Limb (tissue), 2 donors: ENCODE measurements around the gene TNK2.
"Not testable (repeated sequence)": the region's sequence is repeated elsewhere in the genome, so short reads cannot be mapped to it uniquely, and the experiment has no call there.

Experiments used
- DNase-seq, 2 donors: peaks; one replicate each; pipeline ENCODE4 v3.0.0-alpha.2; 2016; ENCODE audit errors: extremely low spot score in 2 of 2

The TNK2 gene

DNA sequence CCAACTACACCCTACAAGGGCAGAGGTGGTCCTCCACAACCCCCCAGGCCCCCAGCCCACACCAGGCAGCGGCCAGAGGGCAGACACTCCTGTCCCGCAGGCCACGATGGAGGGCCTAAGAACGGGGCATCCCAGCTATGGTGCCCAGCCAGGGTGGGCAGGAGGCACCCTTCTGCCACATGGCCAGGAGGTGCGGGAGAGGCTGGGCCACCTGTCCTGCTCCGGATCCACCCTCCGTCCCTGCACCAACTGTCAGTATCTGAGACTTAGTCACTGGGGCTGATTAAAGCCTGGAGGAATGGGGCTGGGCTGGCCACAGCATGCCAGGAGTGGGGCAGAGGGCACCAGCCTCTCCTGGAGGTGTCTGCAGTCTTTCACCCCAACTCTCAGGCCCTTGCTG lies 37.9 kb downstream of the TNK2 start:
- no peak for DNase-seq

DNA sequence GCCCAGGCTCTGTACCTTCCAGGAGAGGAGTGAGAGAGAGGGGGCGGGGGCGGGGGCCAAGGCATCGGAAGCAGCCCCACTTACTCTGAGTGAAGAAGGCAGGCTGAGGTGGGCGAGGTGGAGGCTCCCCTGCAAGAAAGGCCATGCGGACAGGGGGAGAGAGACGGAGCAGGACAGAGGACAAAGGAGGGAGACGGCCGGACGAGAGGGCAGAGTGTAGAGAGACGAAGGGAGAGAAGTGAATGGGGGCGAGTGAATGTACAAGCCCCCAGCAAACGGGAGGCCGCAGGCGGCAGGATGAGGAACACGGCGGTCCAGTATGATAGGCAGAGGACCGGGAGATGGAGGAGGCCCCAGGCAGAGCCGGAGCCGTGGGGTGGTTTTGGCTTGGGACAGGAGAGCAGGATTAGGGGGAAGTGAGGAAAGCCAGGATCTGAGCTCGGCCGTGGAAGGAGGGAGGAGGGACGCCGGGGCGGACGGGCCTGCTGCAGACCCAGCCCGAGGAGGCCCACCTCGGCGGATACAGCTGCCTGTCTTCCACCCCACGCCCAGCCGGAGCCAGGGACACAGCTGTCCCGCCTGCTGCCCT lies 38.8 kb downstream of the TNK2 start:
- no peak for DNase-seq

- no peak for DNase-seq
These were observed 39.4 kb downstream of the TNK2 start for GRCh38 chr3:195868866-195869412.

DNA sequence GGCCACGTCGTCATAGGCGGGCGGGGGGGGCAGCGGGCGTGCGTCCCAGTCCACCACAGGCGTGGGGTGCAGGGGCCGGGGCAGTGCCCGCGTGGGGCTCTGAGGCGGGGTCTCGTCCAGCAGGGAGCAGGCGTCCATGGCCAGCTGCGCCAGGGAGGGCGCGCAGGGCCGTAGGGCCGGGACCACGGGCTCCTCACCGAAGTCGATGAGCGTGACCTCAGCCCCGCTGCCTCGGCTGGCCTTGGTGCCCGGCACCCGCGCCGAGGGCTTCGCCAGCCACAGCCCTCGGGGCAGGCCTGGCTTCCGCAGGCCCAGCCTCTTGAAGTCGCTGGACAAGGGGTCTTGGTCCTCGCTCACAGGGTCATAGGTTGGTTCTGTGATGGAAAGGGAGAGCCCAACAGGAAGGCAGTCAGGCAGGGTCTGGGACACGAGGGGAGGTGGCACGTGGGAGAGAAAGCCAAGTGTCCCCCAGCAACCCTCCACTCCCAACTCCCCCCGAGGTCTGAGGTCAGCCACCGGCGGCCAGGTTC lies 40.0 kb downstream of the TNK2 start:
- no peak for DNase-seq

DNA sequence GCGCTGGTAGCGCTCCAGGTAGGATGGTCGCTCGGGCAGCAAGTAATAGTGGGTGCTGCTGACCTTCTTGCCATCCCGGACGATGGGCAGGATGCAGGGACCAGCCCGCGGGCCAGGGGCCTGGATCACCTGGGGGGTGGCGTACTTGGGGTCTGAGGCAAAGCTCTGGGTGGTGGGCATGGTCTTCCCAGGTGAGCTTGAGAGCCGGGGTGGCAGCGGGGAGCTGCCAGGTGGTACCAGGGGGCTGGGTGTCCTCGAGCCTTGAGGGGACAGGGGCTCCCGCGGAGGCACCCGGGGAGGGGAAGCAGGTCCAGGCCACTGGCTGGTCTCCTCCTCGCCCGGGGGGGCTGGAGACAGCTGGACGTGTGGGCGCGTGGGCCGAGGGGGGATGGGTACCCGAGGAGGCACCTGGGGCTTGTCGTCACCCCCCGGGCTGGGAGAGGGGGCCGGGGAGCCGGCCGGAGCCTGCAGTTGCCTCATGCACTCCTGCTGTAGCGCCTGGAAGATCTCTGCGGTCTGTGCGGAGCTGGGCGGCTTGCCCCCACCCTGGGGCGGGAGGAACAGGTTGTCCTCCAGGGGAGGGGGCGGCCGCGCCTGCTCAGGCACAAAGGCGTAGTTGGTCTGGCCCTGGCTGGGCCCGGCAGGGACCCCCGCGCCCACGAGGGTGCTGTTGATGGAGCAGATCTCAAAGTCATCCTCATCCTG lies 40.6 kb downstream of the TNK2 start:
- DNase-seq: no peak

- DNase-seq: no peak
These were observed 41.5 kb downstream of the TNK2 start for GRCh38 chr3:195866686-195867511.

- DNase-seq: no peak
These were observed 42.6 kb downstream of the TNK2 start for GRCh38 chr3:195865752-195866151.

DNA sequence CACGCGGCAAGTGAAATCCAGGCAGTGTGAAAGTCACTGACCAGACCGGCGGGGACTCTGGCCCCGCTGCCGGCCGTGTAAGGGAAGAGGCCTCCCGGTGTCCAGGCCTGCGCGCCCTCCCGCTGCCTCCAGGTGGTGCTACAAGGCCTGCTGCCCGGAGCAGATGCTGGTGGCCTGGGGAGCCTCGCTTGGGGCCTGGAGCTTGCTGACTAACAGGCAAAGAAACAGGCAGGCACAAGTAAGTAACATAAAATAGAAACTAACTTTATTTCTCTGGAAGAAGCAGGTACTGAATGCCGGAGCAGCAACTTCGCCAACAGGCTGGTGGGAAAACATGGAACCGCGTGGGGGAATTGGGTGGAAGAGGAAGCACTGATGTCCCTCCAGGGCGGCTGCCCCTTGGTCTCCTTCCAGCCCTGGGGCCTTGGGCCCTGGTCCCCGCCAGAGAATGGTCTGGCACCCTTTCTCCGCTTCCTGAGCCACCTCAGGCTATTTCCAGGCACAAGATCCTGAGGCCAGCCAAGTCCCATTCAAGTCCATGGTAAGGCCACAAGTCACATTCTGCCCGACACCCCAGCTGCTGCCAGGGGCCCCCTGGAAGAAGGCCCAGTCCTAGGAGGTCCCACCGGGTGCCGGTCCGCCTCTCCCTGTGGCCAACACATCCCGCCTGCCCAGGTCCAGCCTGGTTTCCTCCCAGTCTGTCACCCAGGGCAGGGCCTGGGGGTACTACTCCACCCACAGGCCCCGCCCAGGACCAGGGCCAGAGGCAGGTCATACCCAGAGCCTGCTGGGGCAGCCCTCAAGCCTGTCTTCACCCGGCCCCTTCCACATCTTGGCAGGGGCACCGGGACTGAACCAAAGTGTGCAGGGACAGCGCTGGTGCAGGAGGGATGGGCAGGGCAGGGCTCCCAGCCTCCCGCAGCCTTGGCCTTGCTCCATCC lies 45.0 kb downstream of the TNK2 start:
- peak; percentile 77 to 86 for DNase-seq

- DNase-seq: not testable (repeated sequence)
These were observed 46.0 kb downstream of the TNK2 start for GRCh38 chr3:195862318-195862717.

GRCh38 chr3:195860456-195860855 lies 47.9 kb downstream of the TNK2 start:
- no peak for DNase-seq

GRCh38 chr3:195859846-195860411 lies 48.4 kb downstream of the TNK2 start:
- DNase-seq: no peak

GRCh38 chr3:195859061-195859845 lies 49.1 kb downstream of the TNK2 start:
- DNase-seq: peak; percentile 46 to 80

GRCh38 chr3:195856410-195857084 lies 51.8 kb downstream of the TNK2 start:
- DNase-seq: no peak

DNA sequence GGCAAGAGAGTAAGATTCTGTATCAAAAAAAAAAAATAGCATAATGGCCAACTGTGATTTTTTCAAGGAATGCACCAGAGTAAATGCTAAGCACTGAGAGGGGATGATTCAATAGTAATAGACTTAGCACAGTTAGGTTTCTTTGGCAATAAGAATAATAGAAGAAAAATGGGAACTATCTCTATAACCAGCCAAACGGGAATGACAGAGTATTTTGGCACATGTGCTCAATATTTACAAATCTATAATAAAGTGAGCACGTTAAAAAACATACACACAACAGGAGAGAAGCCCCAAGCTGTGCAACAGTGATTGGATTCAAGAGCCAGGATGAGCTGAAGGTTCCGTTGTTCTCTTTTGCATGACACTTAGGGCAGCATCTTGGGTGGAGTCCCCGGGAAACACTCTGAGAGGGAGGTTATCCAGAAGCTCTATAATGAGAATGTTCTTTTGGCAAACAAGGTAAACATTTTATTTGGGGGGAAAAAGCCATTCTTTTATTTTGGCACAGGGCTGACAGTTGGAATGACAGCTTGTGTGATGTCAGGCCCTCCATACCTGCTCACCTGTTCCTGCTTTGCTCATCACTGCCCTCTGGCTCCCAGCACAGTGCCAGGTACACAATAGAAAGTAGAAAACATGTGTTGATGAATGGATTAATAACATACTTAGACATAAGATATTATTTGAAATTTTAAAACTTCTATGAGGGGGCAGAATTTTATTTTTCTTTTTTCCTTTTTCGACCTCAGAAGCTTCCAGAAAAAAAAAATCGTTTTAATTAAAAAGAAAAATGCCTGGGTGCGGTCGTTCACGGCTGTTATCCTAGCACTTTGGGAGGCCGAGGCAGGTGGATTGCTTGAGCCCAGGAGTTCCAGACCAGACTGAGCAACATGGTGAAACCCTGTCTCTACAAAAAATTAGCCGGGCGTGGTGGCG lies 52.6 kb downstream of the TNK2 start:
- no peak for DNase-seq

DNA sequence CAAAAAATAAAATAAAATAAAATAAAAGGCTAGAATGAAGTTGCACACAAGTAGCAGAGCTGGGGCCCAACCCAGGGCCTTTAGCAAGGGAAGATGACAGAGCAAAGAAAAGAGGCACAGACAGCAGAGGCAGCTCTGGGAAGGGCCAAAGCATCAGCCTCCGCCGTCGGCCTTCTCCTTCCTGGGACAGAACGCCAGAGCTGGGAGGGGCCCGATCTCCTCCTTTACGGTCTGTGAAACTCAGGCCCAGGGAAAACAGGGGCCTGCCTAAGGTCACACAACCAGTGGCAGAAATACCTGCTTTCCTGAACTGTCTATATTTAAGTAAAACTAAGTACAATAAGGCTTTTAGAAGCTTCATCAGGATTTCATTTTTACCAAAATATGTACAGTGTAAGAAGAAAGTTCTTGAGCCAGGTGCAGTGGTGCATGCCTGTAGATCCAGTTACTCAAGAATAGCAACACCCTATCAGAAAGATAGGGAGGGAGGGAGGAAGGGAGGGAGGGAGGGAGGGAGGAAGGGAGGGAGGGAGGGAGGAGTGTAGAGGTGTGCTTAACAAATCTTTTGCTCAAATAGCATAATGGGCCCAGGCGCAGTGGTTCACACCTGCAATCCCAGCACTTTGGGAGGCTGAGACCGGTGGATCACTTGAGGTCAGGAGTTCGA lies 53.6 kb downstream of the TNK2 start:
- DNase-seq: no peak

GRCh38 chr3:195853996-195854395 lies 54.4 kb downstream of the TNK2 start:
- DNase-seq: no peak

DNA sequence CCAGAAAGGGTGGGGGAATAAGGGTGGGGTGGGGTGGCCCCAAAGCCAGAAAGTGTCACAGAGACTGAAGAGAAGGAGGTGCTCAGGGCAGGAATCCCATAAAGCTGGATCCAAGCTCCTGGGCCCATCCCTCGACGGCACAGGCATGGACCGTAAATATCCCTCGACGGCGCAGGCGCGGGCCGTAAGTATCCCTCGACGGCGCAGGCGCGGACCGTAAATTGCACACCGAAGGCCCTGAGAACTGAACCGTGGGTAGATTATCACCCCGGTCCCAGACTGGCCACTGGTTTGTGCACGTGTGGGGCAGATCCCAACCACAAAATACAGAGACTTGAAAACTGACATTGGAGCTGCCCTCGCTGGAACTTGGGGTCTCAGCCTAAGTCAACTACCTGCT lies 55.3 kb downstream of the TNK2 start:
- no peak for DNase-seq
